ENCODE results near the gene PRKG1.

Gene PRKG1

GRCh38 chr10:51462076-51462779 is 387.9 kb downstream of the PRKG1 start:
- DNase-seq, result no peak

- no peak for DNase-seq
Observed at GRCh38 chr10:51468424-51468823, 394.1 kb downstream of the PRKG1 start.

GRCh38 chr10:51469686-51470085 is 395.4 kb downstream of the PRKG1 start:
- no peak for DNase-seq

- DNase-seq, result no peak
Observed at GRCh38 chr10:51471271-51471670, 397.0 kb downstream of the PRKG1 start.

GRCh38 chr10:51472154-51472553 is 397.9 kb downstream of the PRKG1 start:
- DNase-seq, result no peak

GRCh38 chr10:51479711-51480110 is 405.4 kb downstream of the PRKG1 start:
- DNase-seq, result no peak

GRCh38 chr10:51485668-51486067 is 411.4 kb downstream of the PRKG1 start:
- DNase-seq, result no peak

GRCh38 chr10:51487576-51487975 is 413.3 kb downstream of the PRKG1 start:
- DNase-seq, result no peak

- DNase-seq, result no peak
Observed at GRCh38 chr10:51488766-51489408, 414.6 kb downstream of the PRKG1 start.

GRCh38 chr10:51498424-51498823 is 424.1 kb downstream of the PRKG1 start:
- DNase-seq, result no peak

- DNase-seq, result no peak
Observed at GRCh38 chr10:51501396-51501795, 427.1 kb downstream of the PRKG1 start.

GRCh38 chr10:51502124-51502523 is 427.8 kb downstream of the PRKG1 start:
- DNase-seq, result no peak

GRCh38 chr10:51503378-51503777 is 429.1 kb downstream of the PRKG1 start:
- no peak for DNase-seq

GRCh38 chr10:51507476-51507875 is 433.2 kb downstream of the PRKG1 start:
- DNase-seq, result no peak

- no peak for DNase-seq
Observed at GRCh38 chr10:51508156-51508555, 433.9 kb downstream of the PRKG1 start.

GRCh38 chr10:51510231-51510630 is 435.9 kb downstream of the PRKG1 start:
- no peak for DNase-seq

- no peak for DNase-seq
Observed at GRCh38 chr10:51521605-51522004, 447.3 kb downstream of the PRKG1 start.

GRCh38 chr10:51522858-51523257 is 448.6 kb downstream of the PRKG1 start:
- DNase-seq, result no peak

- DNase-seq, result no peak
Observed at GRCh38 chr10:51523440-51523839, 449.2 kb downstream of the PRKG1 start.

GRCh38 chr10:51524041-51524440 is 449.8 kb downstream of the PRKG1 start:
- no peak for DNase-seq

GRCh38 chr10:51527522-51528219 is 453.4 kb downstream of the PRKG1 start:
- DNase-seq, result no peak

- DNase-seq, result no peak
Observed at GRCh38 chr10:51528527-51528926, 454.2 kb downstream of the PRKG1 start.

- no peak for DNase-seq
Observed at GRCh38 chr10:51530541-51530940, 456.3 kb downstream of the PRKG1 start.

GRCh38 chr10:51532044-51532443 is 457.8 kb downstream of the PRKG1 start:
- no peak for DNase-seq
